GM12801 (cell line): ENCODE measurements around the gene BST1.

Experiments
- TF ChIP-seq, protein P1 (sequence below): IDR thresholded peaks from one replicate; pipeline ENCODE4 v1.5.1; 2011; ENCODE audit warnings: control low read depth; ENCODE audit not compliant: insufficient read length; ENCODE audit errors: extremely low read depth

Gene BST1

DNA sequence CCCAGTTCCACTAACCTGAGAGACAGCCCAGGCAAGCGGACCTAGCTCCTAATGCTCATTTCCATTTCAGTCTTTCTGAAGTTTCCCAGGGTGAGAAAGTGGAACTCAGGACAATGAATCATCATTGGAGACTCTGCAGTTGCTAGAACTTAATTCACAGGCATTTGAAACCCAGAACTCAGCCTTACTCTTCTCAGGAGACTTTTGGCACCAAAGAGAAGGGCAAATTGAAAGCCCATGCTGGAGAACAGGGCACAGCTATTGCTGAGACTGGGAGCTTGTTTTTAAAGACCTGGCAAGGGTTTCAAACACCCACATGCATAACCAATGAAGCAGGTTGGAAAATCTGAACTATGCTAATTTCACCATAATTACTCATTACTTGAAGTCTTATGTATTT, 36.0 kb downstream of the BST1 start:
- TF ChIP-seq, protein P1, sequence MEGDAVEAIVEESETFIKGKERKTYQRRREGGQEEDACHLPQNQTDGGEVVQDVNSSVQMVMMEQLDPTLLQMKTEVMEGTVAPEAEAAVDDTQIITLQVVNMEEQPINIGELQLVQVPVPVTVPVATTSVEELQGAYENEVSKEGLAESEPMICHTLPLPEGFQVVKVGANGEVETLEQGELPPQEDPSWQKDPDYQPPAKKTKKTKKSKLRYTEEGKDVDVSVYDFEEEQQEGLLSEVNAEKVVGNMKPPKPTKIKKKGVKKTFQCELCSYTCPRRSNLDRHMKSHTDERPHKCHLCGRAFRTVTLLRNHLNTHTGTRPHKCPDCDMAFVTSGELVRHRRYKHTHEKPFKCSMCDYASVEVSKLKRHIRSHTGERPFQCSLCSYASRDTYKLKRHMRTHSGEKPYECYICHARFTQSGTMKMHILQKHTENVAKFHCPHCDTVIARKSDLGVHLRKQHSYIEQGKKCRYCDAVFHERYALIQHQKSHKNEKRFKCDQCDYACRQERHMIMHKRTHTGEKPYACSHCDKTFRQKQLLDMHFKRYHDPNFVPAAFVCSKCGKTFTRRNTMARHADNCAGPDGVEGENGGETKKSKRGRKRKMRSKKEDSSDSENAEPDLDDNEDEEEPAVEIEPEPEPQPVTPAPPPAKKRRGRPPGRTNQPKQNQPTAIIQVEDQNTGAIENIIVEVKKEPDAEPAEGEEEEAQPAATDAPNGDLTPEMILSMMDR, result no peak

DNA sequence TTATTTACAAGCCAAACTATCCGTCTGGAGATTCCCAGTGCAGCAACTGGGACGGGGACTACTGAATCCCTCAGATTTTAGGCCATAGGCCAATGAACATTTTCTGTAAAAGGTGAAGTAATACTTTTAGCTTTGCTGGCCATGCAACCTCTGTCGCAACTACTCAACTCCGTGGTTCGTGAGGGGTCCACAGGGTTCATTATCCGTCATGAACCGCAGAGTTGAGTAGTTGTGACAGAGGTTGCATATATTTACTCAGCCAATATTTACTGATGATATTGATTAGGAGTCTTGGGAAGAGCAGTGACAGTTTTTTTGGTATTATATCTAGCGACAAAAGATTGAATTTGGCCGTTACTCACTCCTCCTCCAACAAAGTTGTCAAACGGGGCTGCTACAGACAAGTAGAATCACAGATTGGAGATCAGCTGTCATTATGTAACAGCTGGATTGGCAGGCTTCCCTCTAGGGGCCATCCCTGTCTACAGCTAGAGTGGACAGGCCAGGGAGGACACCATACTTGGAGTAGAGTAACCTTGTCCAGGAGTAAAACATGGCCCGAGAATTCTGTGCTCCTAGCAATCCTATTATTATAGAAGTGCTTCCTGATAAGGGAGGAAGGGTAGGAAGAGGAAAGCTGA, 38.0 kb downstream of the BST1 start:
- TF ChIP-seq, protein P1, result no peak

DNA sequence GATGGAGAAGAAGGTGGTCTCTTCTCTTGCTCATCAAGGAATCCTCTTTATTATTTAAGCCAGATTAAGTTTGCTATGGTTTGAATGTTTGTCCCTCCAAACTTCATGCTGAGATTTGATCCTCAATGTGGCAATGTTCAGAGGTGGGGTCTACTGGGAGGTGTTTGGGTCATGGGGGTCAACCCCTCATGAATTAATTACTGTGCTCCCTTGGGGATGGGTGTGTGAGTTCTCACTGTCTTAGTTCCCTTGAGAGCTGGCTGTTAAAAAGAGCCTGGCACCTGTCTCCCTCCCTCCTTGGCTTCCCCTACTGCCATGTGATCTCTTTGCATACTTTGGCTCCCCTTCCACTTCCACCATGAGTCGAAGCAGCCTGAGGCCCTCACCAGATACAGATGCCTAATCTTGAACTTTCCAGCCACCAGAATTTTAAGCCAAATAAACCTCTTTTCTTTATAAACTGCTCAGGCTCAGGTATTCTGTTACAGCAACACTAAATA, 39.3 kb downstream of the BST1 start:
- TF ChIP-seq, protein P1, result no peak

DNA sequence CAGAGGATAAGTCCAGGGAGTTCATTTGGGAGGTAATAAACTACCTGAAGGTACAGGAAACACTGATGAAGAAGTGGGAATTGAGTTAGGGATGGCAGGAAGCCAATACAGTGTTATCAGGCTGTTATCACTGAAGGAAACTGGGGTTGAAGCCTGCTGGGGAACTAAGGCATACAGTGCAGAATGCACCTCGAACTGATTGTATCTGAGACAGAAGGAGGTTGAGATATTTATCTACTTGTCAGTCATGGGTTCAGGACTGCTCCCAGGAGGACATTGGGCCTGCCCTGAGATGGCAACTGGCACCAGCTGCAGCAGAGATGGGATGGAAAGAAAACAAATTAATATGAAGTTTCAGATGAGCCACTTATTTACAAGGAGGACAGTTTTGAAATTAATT, 39.8 kb downstream of the BST1 start:
- TF ChIP-seq, protein P1, result no peak

DNA sequence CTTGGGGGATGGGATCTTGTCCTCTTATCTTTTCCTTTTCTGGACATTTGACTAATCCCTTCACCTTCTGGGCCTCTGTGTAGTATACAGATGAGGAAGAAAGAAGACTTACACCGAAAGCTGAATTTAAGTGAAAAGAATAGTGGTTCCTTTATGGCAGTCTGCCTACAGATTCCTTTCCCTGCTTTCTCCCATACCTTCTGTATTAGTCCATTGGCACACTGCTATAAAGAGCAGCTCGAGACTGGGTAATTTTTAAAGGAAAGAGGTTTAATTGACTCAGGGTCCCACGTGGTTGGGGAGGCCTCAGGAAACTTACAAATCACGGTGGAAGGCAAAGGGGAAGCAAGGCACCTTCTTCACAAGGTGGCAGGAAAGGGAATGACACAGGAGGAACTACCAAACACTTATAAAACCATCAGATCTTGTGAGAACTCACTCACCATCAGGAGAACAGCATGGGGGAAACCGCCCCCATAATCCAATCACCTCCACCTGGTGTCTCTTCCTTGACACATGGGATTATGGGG, 41.2 kb downstream of the BST1 start:
- TF ChIP-seq, protein P1, result no peak

DNA sequence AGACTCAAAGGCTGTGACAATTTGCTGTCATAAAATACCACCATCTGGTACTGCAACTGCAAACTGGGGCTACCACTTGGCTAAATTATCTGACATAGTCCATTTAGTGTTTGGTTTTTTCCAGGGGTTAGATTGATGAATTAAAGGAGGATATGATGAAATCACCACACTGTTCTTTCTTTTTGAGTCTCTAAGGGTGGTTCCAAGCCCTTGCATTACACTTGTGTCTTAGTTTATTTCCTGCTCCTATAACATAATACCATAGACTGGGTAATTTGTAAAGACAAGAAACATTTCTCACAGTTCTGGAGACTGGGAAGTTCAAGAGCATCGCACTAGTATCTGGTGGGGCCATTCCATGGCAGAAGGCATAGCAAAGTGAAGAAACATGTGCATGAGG, 43.2 kb downstream of the BST1 start:
- TF ChIP-seq, protein P1, result no peak

DNA sequence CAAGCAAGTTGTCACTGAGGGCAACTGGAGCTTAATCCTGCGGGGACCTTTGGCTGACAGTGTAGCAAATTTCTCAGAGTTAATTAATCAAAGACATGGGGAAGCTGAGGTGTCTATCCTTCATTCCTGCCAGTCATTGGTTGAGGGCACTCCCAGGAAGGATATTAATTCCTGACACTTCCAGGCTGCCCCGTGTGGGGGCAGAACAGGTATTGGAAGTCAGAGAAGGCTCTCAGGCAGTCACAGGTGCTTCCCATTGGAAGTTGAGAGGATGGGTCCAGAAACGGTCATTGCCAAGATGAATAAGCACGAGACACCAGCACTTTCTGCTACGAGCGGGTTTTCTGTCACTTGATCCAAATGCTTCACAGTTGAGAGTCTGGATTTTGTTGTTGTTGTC, 46.1 kb downstream of the BST1 start:
- TF ChIP-seq, protein P1, result no peak
